Stomach (tissue), 9 donors: ENCODE results near the gene EIF4E1B. TPM values are rescaled to one million over a fixed set of nuclear protein-coding genes. Genes with fewer than 3 reads are reported as not detected.

Source experiments
- DNase-seq, 2 donors: peaks; one replicate each; pipeline versions ENCODE4 v3.0.0 to v3.0.0-alpha.2; 2013 to 2019
- H3K27ac ChIP-seq, 5 donors: fragments of 200-600 bp in 4 of 5; sonication (generic) in 4 of 5; one replicate each; pipeline ENCODE4 v1.5.1; 2013 to 2019; ENCODE audit warnings: mild to moderate bottlenecking in 1 of 5, moderate library complexity in 1 of 5
- H3K27me3 ChIP-seq, 3 donors: fragments of 200-600 bp; sonication (generic); one replicate each; pipeline ENCODE4 v1.5.1; 2017 to 2019; ENCODE audit warnings: mixed run types in 1 of 3
- H3K36me3 ChIP-seq, 4 donors: fragments of 200-600 bp; sonication (generic); 1 replicate in 3 of 4; 2 replicates in 1 of 4; pipeline ENCODE4 v1.5.1; 2016 to 2019
- H3K4me1 ChIP-seq, 4 donors: fragments of 200-600 bp; sonication (generic); one replicate each; pipeline ENCODE4 v1.5.1; 2016 to 2019
- H3K4me3 ChIP-seq, 4 donors: fragments of 200-600 bp; sonication (generic) in 3 of 4; one replicate each; pipeline ENCODE4 v1.5.1; 2016 to 2019; ENCODE audit warnings: mild to moderate bottlenecking in 1 of 4
- H3K9me3 ChIP-seq, 4 donors: fragments of 200-600 bp; sonication (generic); one replicate each; pipeline ENCODE4 v1.5.1; 2016 to 2019
- CTCF ChIP-seq, 7 experiments: fragments of 450-650 bp in 4 of 7; fragments of 200-600 bp in 3 of 7; sonication (generic) in 3 of 7; IDR thresholded peaks; one replicate each; pipeline ENCODE4 v1.5.1; 2016 to 2019; ENCODE audit warnings: antibody characterized with exemption in 7 of 7, control low read depth in 2 of 7, mild to moderate bottlenecking in 1 of 7
- EP300 ChIP-seq: sonication (generic); formaldehyde crosslinking; IDR thresholded peaks from one replicate; pipeline ENCODE4 v1.6.1; 2017; ENCODE audit warnings: antibody characterized with exemption
- POLR2A ChIP-seq, 4 donors: fragments of 450-650 bp; IDR thresholded peaks; one replicate each; pipeline ENCODE4 v1.6.1; 2016; ENCODE audit warnings: antibody characterized with exemption in 4 of 4, control low read depth in 2 of 4, mild to moderate bottlenecking in 1 of 4, moderate library complexity in 1 of 4
- POLR2AphosphoS5 ChIP-seq, 3 donors: sonication (generic); formaldehyde crosslinking; IDR thresholded peaks; one replicate each; pipeline ENCODE4 v1.6.1; 2016; ENCODE audit warnings: antibody characterized with exemption in 3 of 3
- WGBS, 5 donors: extraction: QIAGEN DNeasy Blood & Tissue Kit in 3 of 5; methylation state at CpG; one replicate each; pipeline versions ENCODE4 v1.1.5 to v1.1.7; 2013 to 2018; 5-methylcytosine and 5-hydroxymethylcytosine counted together
- intact Hi-C: fragments of 100-400 bp; cut with DNase I; formaldehyde crosslinking; loops from one replicate; pipeline ENCODE4 v1.15.1; 2023; ENCODE audit warnings: low total_unique reads
- polyA plus RNA-seq, 3 donors: library from polyadenylated mRNA; stranded (reverse); fragments of 200-250 nt; gene quantifications; one replicate each; pipeline ENCODE4 v1.2.3, GENCODE V29; 2013
- total RNA-seq, 5 donors: library from RNA; depleted of rRNA; stranded (reverse); fragments of >200 nt; gene quantifications; one replicate each; pipeline versions ENCODE4 v1.1.0 to v1.2.3, GENCODE V29; 2014 to 2016
- donor health status: healthy with polysubstance abuse.
- donor health status: Bipolar disorder and iron deficiency.
- donor health status: healthy.

Gene EIF4E1B
- total and polyA plus RNA-seq, 8 donors = not detected

GRCh38 chr5:176654856-176655255 is 24.4 kb downstream of the EIF4E1B start:
- peaks cover 0 to 59% (median 56%) of the 10 kb centered on the region in 4 donors for H3K36me3 ChIP-seq
- H3K27me3 ChIP-seq = no peaks in the 10 kb centered on the region
- peaks cover 14 to 56% (median 20%) of the 10 kb centered on the region in 4 donors for H3K4me1 ChIP-seq
- H3K27ac ChIP-seq = no peak overlapping the region
- no peak for DNase-seq
- H3K4me3 ChIP-seq = no peak overlapping the region
- intact Hi-C loops = no loop called here
- 84 to 94% (median 94%) methylated on average over 13 to 14 of the region's 14 CpGs; no CpG with 5 or more reads in 1 of the 5 donors for WGBS, 5 donors
- no peaks in the 10 kb centered on the region for H3K9me3 ChIP-seq
- TF ChIP-seq POLR2A (IDR thresholded peaks at IDR 0.05) = no peak
- TF ChIP-seq CTCF (IDR thresholded peaks at IDR 0.05) = no peak
- TF ChIP-seq POLR2AphosphoS5 (IDR thresholded peaks at IDR 0.05) = no peak
- TF ChIP-seq EP300 = no peak

- intact Hi-C loops = no loop called here
- Histone ChIP-seq H3K4me3 (no peak overlapping the region), H3K36me3 (peaks cover 0 to 59% (median 56%) of the 10 kb centered on the region in 4 donors), H3K27me3 (peaks cover 0 to 7% (median 0%) of the 10 kb centered on the region in 3 donors), H3K27ac (no peak overlapping the region), H3K4me1 (peaks cover 14 to 52% (median 28%) of the 10 kb centered on the region in 4 donors), H3K9me3 (no peaks in the 10 kb centered on the region)
- no peak for DNase-seq
- no peak for TF ChIP-seq POLR2AphosphoS5 (IDR thresholded peaks at IDR 0.05)
- TF ChIP-seq POLR2A (IDR thresholded peaks at IDR 0.05) = no peak
- TF ChIP-seq EP300 = no peak
- no peak for TF ChIP-seq CTCF (IDR thresholded peaks at IDR 0.05)
- WGBS, 5 donors = 85 to 91% (median 88%) methylated on average over 8 to 13 of the region's 13 CpGs
Measured at GRCh38 chr5:176656467-176656990, 26.1 kb downstream of the EIF4E1B start.

- TF ChIP-seq POLR2A (IDR thresholded peaks at IDR 0.05) (no peak), EP300 (no peak), POLR2AphosphoS5 (IDR thresholded peaks at IDR 0.05) (no peak), CTCF (IDR thresholded peaks at IDR 0.05) (peak in 5 of 7 experiments; percentile 41 to 81 (median 69))
- Histone ChIP-seq H3K4me3 (no peak overlapping the region), H3K27ac (peak overlapping the region in 2 of 5 donors; percentile 32 to 37), H3K4me1 (peaks cover 10 to 43% (median 28%) of the 10 kb centered on the region in 4 donors), H3K27me3 (peaks cover 0 to 20% (median 7%) of the 10 kb centered on the region in 3 donors), H3K36me3 (peaks cover 0 to 48% (median 47%) of the 10 kb centered on the region in 4 donors), H3K9me3 (no peaks in the 10 kb centered on the region)
- peak; percentile 72 to 87 for DNase-seq
- 49 to 73% (median 53%) methylated on average over 6 to 14 of the region's 14 CpGs for WGBS, 5 donors
- intact Hi-C loops = no loop called here
Measured at GRCh38 chr5:176658007-176658599, 27.6 kb downstream of the EIF4E1B start.

GRCh38 chr5:176658817-176659511 is 28.5 kb downstream of the EIF4E1B start:
- peak; percentile 35 to 57 for DNase-seq
- intact Hi-C loops = no loop called here
- H3K27me3 ChIP-seq = peaks cover 0 to 29% (median 7%) of the 10 kb centered on the region in 3 donors
- H3K9me3 ChIP-seq = no peaks in the 10 kb centered on the region
- peaks cover 0 to 39% (median 39%) of the 10 kb centered on the region in 4 donors for H3K36me3 ChIP-seq
- peak overlapping the region in 3 of 4 donors; percentile 12 to 31 (median 23) for H3K4me3 ChIP-seq
- H3K27ac ChIP-seq = peak overlapping the region in 3 of 5 donors; percentile 11 to 57 (median 37)
- 36 to 56% (median 46%) methylated on average over 8 to 11 of the region's 11 CpGs for WGBS, 5 donors
- TF ChIP-seq POLR2AphosphoS5 (IDR thresholded peaks at IDR 0.05) = peak in 1 of 3 donors; percentile 56
- no peak for TF ChIP-seq CTCF (IDR thresholded peaks at IDR 0.05)
- H3K4me1 ChIP-seq = peaks cover 9 to 34% (median 26%) of the 10 kb centered on the region in 4 donors
